Mucosa of gallbladder (tissue), 1 donor: ENCODE results near the gene CLEC4M. TPM values are rescaled to one million over a fixed set of nuclear protein-coding genes. Genes with fewer than 3 reads are reported as not detected.
"Not testable (repeated sequence)": the region's sequence is repeated elsewhere in the genome, so short reads cannot be mapped to it uniquely, and the experiment has no call there.

Source experiments
- DNase-seq: peaks from one replicate; pipeline ENCODE4 v3.0.0-alpha.2; 2020; ENCODE audit warnings: low spot score
- total RNA-seq: library from RNA; stranded (reverse); gene quantifications from one replicate; pipeline ENCODE4 v1.2.1, GENCODE V29; 2021
- donor health status: DM: no; HTN: no; CAD: no.

CLEC4M gene
- total RNA-seq, 1 donor from 2014 or later = not detected

GRCh38 chr19:7773841-7774240 is 10.8 kb downstream of the CLEC4M start:
- DNase-seq = no peak

GRCh38 chr19:7775761-7776160 is 12.7 kb downstream of the CLEC4M start:
- DNase-seq = no peak

- DNase-seq = no peak
These were observed 15.0 kb downstream of the CLEC4M start for GRCh38 chr19:7778081-7778480.

GRCh38 chr19:7779631-7780486 is 16.8 kb downstream of the CLEC4M start:
- DNase-seq = no peak

GRCh38 chr19:7781157-7781556 is 18.1 kb downstream of the CLEC4M start:
- no peak for DNase-seq

- DNase-seq = no peak
These were observed 21.0 kb downstream of the CLEC4M start for GRCh38 chr19:7783991-7784423.

- DNase-seq = no peak
These were observed 21.8 kb downstream of the CLEC4M start for GRCh38 chr19:7784856-7785255.

GRCh38 chr19:7787141-7787540 is 24.1 kb downstream of the CLEC4M start:
- no peak for DNase-seq

GRCh38 chr19:7787602-7788177 is 24.6 kb downstream of the CLEC4M start:
- DNase-seq = no peak

- DNase-seq = no peak
These were observed 25.3 kb downstream of the CLEC4M start for GRCh38 chr19:7788178-7788932.

GRCh38 chr19:7788933-7789323 is 25.9 kb downstream of the CLEC4M start:
- no peak for DNase-seq

GRCh38 chr19:7789447-7789846 is 26.4 kb downstream of the CLEC4M start:
- no peak for DNase-seq

- DNase-seq = no peak
These were observed 27.4 kb downstream of the CLEC4M start for GRCh38 chr19:7790416-7790815.

GRCh38 chr19:7792281-7792680 is 29.2 kb downstream of the CLEC4M start:
- no peak for DNase-seq

GRCh38 chr19:7792701-7793100 is 29.7 kb downstream of the CLEC4M start:
- DNase-seq = not testable (repeated sequence)

GRCh38 chr19:7793493-7793892 is 30.4 kb downstream of the CLEC4M start:
- DNase-seq = no peak

- DNase-seq = no peak
These were observed 32.6 kb downstream of the CLEC4M start for GRCh38 chr19:7795555-7796161.

- peak; percentile 69 for DNase-seq
These were observed 36.8 kb downstream of the CLEC4M start for GRCh38 chr19:7799640-7800355.

GRCh38 chr19:7801020-7801570 is 38.1 kb downstream of the CLEC4M start:
- DNase-seq = no peak

- DNase-seq = no peak
These were observed 43.2 kb downstream of the CLEC4M start for GRCh38 chr19:7806234-7806633.

GRCh38 chr19:7806876-7807275 is 43.8 kb downstream of the CLEC4M start:
- no peak for DNase-seq
